Neuronal stem cell (in vitro differentiated cells): Measurements from ENCODE around the gene SELENOI.
"Not testable (repeated sequence)": the region's sequence is repeated elsewhere in the genome, so short reads cannot be mapped to it uniquely, and the experiment has no call there.

Experiments used
- DNase-seq: peaks from one replicate; pipeline ENCODE4 v3.0.0-alpha.2; 2013; ENCODE audit warnings: low spot score
- H2AFZ ChIP-seq: one replicate; pipeline ENCODE4 v1.6.1; 2013; ENCODE audit warnings: mild to moderate bottlenecking, low read length, inconsistent platforms
- H2AK5ac ChIP-seq: 2 replicates; pipeline ENCODE4 v1.6.1; 2013; ENCODE audit warnings: low read depth, mild to moderate bottlenecking, inconsistent platforms, low read length, moderate library complexity, mixed read lengths
- H2BK120ac ChIP-seq: 2 replicates; pipeline ENCODE4 v1.6.1; 2013; ENCODE audit warnings: low read depth, mild to moderate bottlenecking, inconsistent platforms, low read length, moderate library complexity, mixed read lengths
- H2BK12ac ChIP-seq: one replicate; pipeline ENCODE4 v1.6.1; 2013; ENCODE audit warnings: low read length, inconsistent platforms
- H2BK15ac ChIP-seq: 2 replicates; pipeline ENCODE4 v1.6.1; 2013; ENCODE audit warnings: mild to moderate bottlenecking, low read length, inconsistent platforms, mixed read lengths
- H2BK5ac ChIP-seq: one replicate; pipeline ENCODE4 v1.6.1; 2013; ENCODE audit warnings: inconsistent platforms, mild to moderate bottlenecking, low read length, moderate library complexity
- H3K14ac ChIP-seq: one replicate; pipeline ENCODE4 v1.6.1; 2013; ENCODE audit warnings: low read length, inconsistent platforms
- H3K18ac ChIP-seq: 2 replicates; pipeline ENCODE4 v1.6.1; 2013; ENCODE audit warnings: low read length, inconsistent platforms
- H3K23ac ChIP-seq: 2 replicates; pipeline ENCODE4 v1.6.1; 2013; ENCODE audit warnings: low read depth, mild to moderate bottlenecking, mixed read lengths, low read length, inconsistent platforms; ENCODE audit not compliant: poor library complexity
- H3K27ac ChIP-seq: replicated peaks from 3 replicates; pipeline ENCODE4 v1.5.1; 2013; ENCODE audit warnings: low read length, inconsistent platforms
- H3K27me3 ChIP-seq, 3 experiments: 2 replicates each; pipeline ENCODE4 v1.6.1; 2013; ENCODE audit warnings: low read length in 3 of 3, mild to moderate bottlenecking in 2 of 3, inconsistent platforms in 1 of 3, low read depth in 1 of 3, mixed read lengths in 1 of 3, moderate library complexity in 1 of 3; ENCODE audit not compliant: control insufficient read depth in 3 of 3, insufficient read depth in 3 of 3
- H3K36me3 ChIP-seq, 2 donors: replicated peaks in 1 of 2; 2 replicates each; pipeline ENCODE4 v1.6.1; 2013; ENCODE audit warnings: low read length in 2 of 2; ENCODE audit not compliant: control insufficient read depth in 2 of 2, insufficient read depth in 2 of 2
- H3K4ac ChIP-seq: 2 replicates; pipeline ENCODE4 v1.6.1; 2013; ENCODE audit warnings: inconsistent platforms, mild to moderate bottlenecking, low read length, moderate library complexity
- H3K4me1 ChIP-seq, 2 donors: 1 replicate in 1 of 2; 2 replicates in 1 of 2; pipeline ENCODE4 v1.6.1; 2013; ENCODE audit warnings: low read length in 2 of 2, low read depth in 1 of 2; ENCODE audit not compliant: control insufficient read depth in 2 of 2, insufficient read depth in 1 of 2
- H3K4me2 ChIP-seq: one replicate; pipeline ENCODE4 v1.6.1; 2013; ENCODE audit warnings: mild to moderate bottlenecking, low read length, inconsistent platforms; ENCODE audit not compliant: insufficient read depth, poor library complexity, severe bottlenecking
- H3K4me3 ChIP-seq, 2 donors: 2 replicates each; pipeline ENCODE4 v1.5.1; 2013; ENCODE audit warnings: low read length in 2 of 2, mild to moderate bottlenecking in 2 of 2, inconsistent platforms in 1 of 2, moderate library complexity in 1 of 2
- H3K79me1 ChIP-seq: one replicate; pipeline ENCODE4 v1.6.1; 2013; ENCODE audit warnings: low read depth, mild to moderate bottlenecking, inconsistent platforms, low read length, moderate library complexity
- H3K9ac ChIP-seq: one replicate; pipeline ENCODE4 v1.6.1; 2013; ENCODE audit warnings: mild to moderate bottlenecking, low read depth, low read length, inconsistent platforms; ENCODE audit not compliant: poor library complexity
- H3K9me3 ChIP-seq, 2 donors: replicated peaks in 1 of 2; 2 replicates each; pipeline versions ENCODE3 to v1.6.1; 2013; ENCODE audit warnings: low read length in 2 of 2, mild to moderate bottlenecking in 2 of 2, inconsistent platforms in 1 of 2, low read depth in 1 of 2, mixed read lengths in 1 of 2, moderate library complexity in 1 of 2; ENCODE audit not compliant: control insufficient read depth in 2 of 2, insufficient read depth in 1 of 2
- H4K8ac ChIP-seq: one replicate; pipeline ENCODE4 v1.6.1; 2013; ENCODE audit warnings: low read depth, mild to moderate bottlenecking, inconsistent platforms, low read length, moderate library complexity
- H4K91ac ChIP-seq: one replicate; pipeline ENCODE4 v1.6.1; 2013; ENCODE audit warnings: low read length, low read depth, mild to moderate bottlenecking, inconsistent platforms; ENCODE audit not compliant: poor library complexity
- WGBS, 2 donors: extraction: QIAGEN DNeasy Blood & Tissue Kit; methylation state at CpG; one replicate each; pipeline ENCODE4 v1.1.7; 2013; ENCODE audit warnings: missing lambda C conversion rate in 2 of 2, mixed read lengths in 1 of 2; ENCODE audit not compliant: insufficient read length in 2 of 2, insufficient replicate concordance in 1 of 2; ENCODE audit errors: extremely low coverage in 2 of 2; 5-methylcytosine and 5-hydroxymethylcytosine counted together

The SELENOI gene

DNA sequence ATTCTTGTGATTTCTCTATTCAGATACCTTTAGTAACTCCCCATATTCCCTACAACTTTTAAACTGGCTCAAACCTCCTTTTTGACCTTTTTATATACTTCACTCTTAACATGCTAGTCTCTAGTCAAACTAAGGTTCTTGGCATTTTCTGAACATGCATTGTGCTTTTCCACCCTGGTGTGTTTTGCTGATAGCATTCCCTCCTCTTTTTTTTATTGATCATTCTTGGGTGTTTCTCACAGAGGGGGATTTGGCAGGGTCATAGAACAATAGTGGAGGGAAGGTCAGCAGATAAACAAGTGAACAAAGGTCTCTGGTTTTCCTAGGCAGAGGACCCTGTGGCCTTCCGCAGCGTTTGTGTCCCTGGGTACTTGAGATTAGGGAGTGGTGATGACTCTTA is 23.7 kb downstream of the SELENOI start:
- H3K18ac ChIP-seq, H3K27me3 ChIP-seq, H2AK5ac ChIP-seq, H2BK12ac ChIP-seq, H4K91ac ChIP-seq, H2BK120ac ChIP-seq, H3K79me1 ChIP-seq, H2BK15ac ChIP-seq, H3K4ac ChIP-seq, H3K4me3 ChIP-seq, H2AFZ ChIP-seq, H3K9ac ChIP-seq, H4K8ac ChIP-seq, H3K23ac ChIP-seq, H2BK5ac ChIP-seq, H3K14ac ChIP-seq: not testable (repeated sequence)
- Histone ChIP-seq H3K36me3 (peaks cover 12 to 67% of the 10 kb centered on the region in 2 donors), H3K9me3 (peaks cover 0 to 15% of the 10 kb centered on the region in 2 donors), H3K4me2 (peak overlapping the region; percentile 22), H3K27ac (peak overlapping the region; percentile 65), H3K4me1 (peaks cover 10 to 12% of the 10 kb centered on the region in 2 donors)
- peak; percentile 45 for DNase-seq
- WGBS, 2 donors: no CpG with 5 or more reads among the region's 2 CpGs

DNA sequence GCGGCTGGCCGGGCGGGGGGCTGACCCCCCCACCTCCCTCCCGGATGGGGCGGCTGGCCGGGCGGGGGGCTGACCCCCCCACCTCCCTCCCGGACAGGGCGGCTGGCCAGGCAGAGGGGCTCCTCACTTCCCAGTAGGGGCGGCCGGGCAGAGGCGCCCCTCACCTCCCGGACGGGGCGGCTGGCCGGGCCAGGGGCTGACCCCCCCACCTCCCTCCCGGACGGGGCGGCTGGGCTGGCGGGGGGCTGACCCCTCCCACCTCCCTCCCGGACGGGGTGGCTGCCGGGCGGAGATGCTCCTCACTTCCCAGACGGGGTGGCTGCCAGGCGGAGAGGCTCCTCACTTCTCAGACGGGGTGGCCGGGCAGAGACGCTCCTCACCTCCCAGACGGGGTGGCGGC is 25.0 kb downstream of the SELENOI start:
- peaks cover 14 to 69% of the 10 kb centered on the region in 2 donors for H3K36me3 ChIP-seq
- not testable (repeated sequence) for H3K4me3 ChIP-seq, H3K27me3 ChIP-seq, H3K4me2 ChIP-seq, H3K18ac ChIP-seq, H2AK5ac ChIP-seq, H3K4ac ChIP-seq, H2BK12ac ChIP-seq, H3K14ac ChIP-seq, DNase-seq, H3K79me1 ChIP-seq, H4K91ac ChIP-seq, H3K23ac ChIP-seq, H3K27ac ChIP-seq, H2BK15ac ChIP-seq, H2BK120ac ChIP-seq, H4K8ac ChIP-seq, H3K9ac ChIP-seq, H2BK5ac ChIP-seq, H2AFZ ChIP-seq
- H3K9me3 ChIP-seq: peaks cover 0 to 15% of the 10 kb centered on the region in 2 donors
- peaks cover 10 to 12% of the 10 kb centered on the region in 2 donors for H3K4me1 ChIP-seq
- no CpG with 5 or more reads among the region's 31 CpGs for WGBS, 2 donors

GRCh38 chr2:26376799-26377198 is 30.9 kb downstream of the SELENOI start:
- Histone ChIP-seq H3K9me3 (peaks cover 0 to 18% of the 10 kb centered on the region in 2 donors), H3K4me3 (no peak overlapping the region), H3K79me1 (no peaks in the 10 kb centered on the region), H3K27ac (no peak overlapping the region), H3K18ac (no peak overlapping the region), H3K9ac (no peak overlapping the region), H2AK5ac (no peak overlapping the region), H3K14ac (no peak overlapping the region), H2BK12ac (no peak overlapping the region), H3K4ac (no peak overlapping the region), H2AFZ (no peak overlapping the region), H3K23ac (no peak overlapping the region), H4K8ac (no peak overlapping the region), H2BK15ac (no peak overlapping the region), H3K4me1 (no peaks in the 10 kb centered on the region), H3K4me2 (no peak overlapping the region), H2BK120ac (no peak overlapping the region), H3K36me3 (peaks cover 15 to 100% of the 10 kb centered on the region in 2 donors), H3K27me3 (no peaks in the 10 kb centered on the region), H4K91ac (no peak overlapping the region), H2BK5ac (no peak overlapping the region)
- WGBS, 2 donors: no CpG with 5 or more reads among the region's 1 CpG
- no peak for DNase-seq

GRCh38 chr2:26380281-26380680 is 34.3 kb downstream of the SELENOI start:
- no peaks in the 10 kb centered on the region for H3K27me3 ChIP-seq
- no peak overlapping the region for H2AK5ac ChIP-seq
- no CpG with 5 or more reads among the region's 2 CpGs for WGBS, 2 donors
- H3K36me3 ChIP-seq: peaks cover 4 to 96% of the 10 kb centered on the region in 2 donors
- no peak overlapping the region for H3K27ac ChIP-seq
- H3K79me1 ChIP-seq: no peaks in the 10 kb centered on the region
- no peak overlapping the region for H2BK120ac ChIP-seq
- H2AFZ ChIP-seq: no peak overlapping the region
- no peak overlapping the region for H2BK12ac ChIP-seq
- H4K91ac ChIP-seq: no peak overlapping the region
- H3K18ac ChIP-seq: no peak overlapping the region
- no peak overlapping the region for H4K8ac ChIP-seq
- H3K4ac ChIP-seq: no peak overlapping the region
- no peak overlapping the region for H2BK5ac ChIP-seq
- peaks cover 0 to 2% of the 10 kb centered on the region in 2 donors for H3K4me1 ChIP-seq
- no peak overlapping the region for H3K4me3 ChIP-seq
- no peak overlapping the region for H3K4me2 ChIP-seq
- DNase-seq: no peak
- no peak overlapping the region for H3K9ac ChIP-seq
- no peak overlapping the region for H3K14ac ChIP-seq
- H3K23ac ChIP-seq: no peak overlapping the region
- H3K9me3 ChIP-seq: peaks cover 0 to 5% of the 10 kb centered on the region in 2 donors
- no peak overlapping the region for H2BK15ac ChIP-seq
